HG02623 (cell line): Measurements from ENCODE around the gene CNOT10.
"Not testable (repeated sequence)": the region's sequence is repeated elsewhere in the genome, so short reads cannot be mapped to it uniquely, and the experiment has no call there.

Experiments used
- ATAC-seq: cut with Tn5 transposase; IDR thresholded peaks from one replicate; pipeline ENCODE4 v1.9.1; 2021; ENCODE audit warnings: moderate library complexity; ENCODE audit not compliant: unreplicated experiment

Gene CNOT10

DNA sequence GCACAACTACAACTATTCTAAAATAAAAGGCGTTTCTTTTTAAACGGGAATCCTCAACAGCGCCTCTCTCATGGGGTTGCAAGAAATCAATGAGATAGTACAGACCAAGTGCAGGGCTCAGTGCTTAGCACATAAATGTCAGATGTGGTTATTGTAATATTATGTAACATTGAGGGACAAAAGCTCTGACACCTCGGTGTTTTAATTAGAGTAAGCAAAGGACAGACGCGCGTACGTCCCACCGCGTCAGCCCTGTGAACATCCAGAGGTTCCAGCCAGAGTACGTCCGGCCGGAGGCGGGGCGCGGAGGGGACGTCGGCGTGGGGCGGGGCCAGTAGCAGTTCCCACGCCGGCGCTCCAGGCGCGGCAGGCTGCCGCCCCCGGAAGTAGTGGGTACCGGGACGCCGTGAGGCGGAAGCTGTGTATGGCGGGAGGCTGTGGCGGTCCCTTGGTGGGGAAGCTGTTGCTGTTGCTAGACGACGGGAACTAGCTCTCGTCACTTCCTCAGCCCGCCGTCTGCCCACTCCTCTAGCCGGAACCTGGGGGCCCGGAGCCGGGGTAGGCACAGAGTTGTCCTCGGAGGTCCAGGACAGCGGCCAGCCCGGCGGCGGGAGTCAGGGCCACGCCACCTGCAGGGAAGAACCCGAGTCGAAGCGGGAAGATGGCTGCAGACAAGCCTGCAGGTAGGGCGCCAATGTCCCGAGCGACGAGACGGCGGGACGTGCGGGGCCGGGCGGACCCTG is at the start of gene CNOT10:
Gene CNOT10 (plus strand): TSS at position 389 of the 743 bp plus-strand sequence. CDS start 273 bp downstream, at position 662.
- peak; percentile 97 for ATAC-seq

GRCh38 chr3:32640939-32641338 is 44.0 kb upstream of the CNOT10 start:
- no peak for ATAC-seq

GRCh38 chr3:32641356-32641755 is 43.6 kb upstream of the CNOT10 start:
- ATAC-seq: no peak

DNA sequence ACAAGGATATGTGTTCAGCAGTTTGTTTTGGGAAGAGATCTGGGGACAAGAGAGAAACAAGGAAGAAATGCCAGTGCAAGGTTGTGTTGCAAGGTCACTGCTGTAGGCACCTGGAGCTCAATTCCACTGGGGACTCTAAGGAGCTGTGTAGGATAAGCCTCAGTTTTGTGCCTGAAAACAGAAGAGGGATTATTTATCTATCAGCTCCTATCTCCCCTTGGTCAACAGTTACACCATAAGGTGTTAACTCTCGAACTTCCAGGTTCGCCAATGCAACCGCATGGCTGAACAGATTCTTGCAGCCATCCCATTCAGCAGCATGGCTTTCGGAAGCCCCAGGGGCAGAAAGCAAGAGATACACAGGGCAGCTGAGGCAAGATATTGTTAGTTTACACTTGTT is 41.6 kb upstream of the CNOT10 start:
- ATAC-seq: no peak

DNA sequence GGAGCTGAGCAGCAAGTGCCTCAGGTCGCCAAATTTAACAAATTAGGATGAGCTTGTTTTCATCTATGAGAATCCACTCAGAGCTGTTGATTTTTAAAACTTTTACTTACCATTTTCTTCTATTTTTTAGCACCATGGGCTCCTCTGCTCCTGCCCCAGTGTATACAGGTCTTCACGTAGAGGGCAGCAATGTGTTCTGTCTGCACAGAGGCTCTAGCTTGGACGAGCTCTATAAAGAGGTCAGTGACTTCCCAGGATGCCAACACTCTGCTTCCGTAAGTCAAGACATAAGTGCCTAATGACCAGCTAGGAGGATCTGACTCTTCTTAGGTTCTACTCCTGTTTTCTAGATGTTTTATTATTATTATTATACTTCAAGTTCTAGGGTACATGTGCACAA is 41.2 kb upstream of the CNOT10 start:
- ATAC-seq: no peak

GRCh38 chr3:32644380-32644779 is 40.6 kb upstream of the CNOT10 start:
- no peak for ATAC-seq

- ATAC-seq: no peak
Measured at GRCh38 chr3:32646761-32647160, 38.2 kb upstream of the CNOT10 start.

DNA sequence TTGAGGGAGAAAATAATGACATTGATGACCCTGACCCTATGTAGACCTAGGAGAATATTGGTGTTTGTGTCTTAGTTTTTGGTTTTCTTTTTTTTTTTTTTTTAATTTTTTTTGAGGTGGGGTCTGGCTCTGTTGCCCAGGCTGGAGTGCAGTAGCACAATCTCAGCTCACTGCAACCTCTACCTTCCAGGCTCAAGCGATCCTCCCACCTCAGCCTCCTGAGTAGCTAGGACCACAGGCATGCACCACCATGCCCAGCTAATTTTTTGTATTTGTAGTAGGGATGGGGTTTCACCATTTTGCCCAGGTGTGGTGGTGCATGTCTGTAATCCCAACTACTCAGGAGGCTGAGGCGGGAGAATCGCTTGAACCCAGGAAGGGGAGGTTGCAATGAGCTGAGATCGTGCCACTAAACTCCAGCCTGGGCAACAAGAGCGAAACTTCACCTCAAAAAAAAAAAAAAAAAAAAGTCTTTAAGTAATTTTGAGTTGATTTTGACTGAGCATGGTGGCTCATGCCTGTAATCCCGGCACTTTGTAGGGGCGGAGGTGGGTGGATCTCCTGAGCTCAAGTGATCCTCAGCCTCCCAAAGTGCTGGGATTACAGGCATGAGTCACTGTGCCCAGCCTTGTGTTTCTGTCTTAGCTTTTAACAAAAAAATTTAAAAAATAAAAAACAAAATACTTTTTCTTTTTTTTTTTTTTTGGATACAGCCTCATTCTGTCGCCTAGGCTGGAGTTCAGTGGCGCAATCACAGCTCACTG is 32.5 kb upstream of the CNOT10 start:
- not testable (repeated sequence) for ATAC-seq

DNA sequence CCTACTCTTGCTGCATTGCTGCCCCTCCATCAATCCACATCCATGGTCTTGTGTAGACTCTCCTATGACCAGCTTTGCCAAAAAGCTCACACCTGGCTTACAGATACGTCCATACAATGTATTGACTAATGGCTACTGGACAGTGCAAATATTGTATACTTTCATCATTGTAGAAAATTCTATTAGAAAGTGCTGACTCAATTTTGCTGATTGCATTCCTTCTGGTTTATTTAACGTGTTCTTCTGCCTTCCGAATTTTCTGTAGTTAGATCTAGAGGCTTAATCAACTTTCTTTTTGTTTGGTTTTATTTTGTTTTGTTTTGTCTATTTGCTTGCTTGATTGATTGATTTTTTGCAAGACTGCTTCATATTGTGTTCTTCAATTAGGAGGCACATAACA is 29.8 kb upstream of the CNOT10 start:
- ATAC-seq: no peak

GRCh38 chr3:32660634-32661033 is 24.4 kb upstream of the CNOT10 start:
- no peak for ATAC-seq

DNA sequence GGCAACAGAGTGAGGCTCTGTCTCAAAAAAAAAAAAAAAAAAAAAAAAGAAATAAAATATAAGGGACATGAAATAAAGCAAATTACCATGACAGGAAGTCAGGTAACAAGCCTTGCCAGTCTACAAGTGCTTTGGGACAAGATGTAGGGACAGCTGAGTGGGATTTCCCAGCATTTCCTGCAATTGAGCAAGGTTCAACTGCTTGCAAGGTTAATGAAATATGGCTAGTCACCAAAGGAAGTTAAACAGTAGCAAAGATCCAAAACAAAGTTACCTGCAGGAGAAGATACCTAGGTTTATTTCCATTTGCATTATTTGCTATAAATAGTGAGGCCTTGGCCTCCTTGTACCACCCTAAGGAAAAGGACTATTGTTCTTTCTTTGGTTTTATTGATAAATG is 22.3 kb upstream of the CNOT10 start:
- no peak for ATAC-seq

GRCh38 chr3:32664630-32665075 is 20.3 kb upstream of the CNOT10 start:
- ATAC-seq: not testable (repeated sequence)

- no peak for ATAC-seq
Measured at GRCh38 chr3:32667072-32667582, 17.9 kb upstream of the CNOT10 start.

- ATAC-seq: not testable (repeated sequence)
Measured at GRCh38 chr3:32669226-32669625, 15.8 kb upstream of the CNOT10 start.

- ATAC-seq: not testable (repeated sequence)
Measured at GRCh38 chr3:32673730-32674129, 11.3 kb upstream of the CNOT10 start.

DNA sequence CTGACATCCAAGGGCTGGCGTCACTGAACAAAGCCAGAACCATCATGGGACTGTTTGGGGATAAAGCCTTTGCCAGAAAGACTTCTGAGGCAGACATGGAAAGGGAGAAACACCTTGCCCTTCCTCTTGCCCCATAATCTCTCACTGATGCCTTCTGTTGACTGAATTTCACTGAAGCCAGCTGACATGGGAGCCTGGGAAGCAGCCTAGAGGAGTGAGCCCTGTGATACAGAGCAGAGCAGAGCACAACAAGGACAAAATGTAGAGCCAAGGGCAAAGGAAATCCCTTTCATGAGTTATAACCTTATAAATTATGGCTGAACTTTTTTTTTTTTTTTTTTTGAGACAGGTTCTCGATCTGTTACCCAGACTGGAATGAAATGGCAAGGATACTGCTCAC is 9.8 kb upstream of the CNOT10 start:
- no peak for ATAC-seq

GRCh38 chr3:32675650-32676049 is 9.3 kb upstream of the CNOT10 start:
- ATAC-seq: no peak

- ATAC-seq: no peak
Measured at GRCh38 chr3:32681811-32682210, 3.2 kb upstream of the CNOT10 start.

- ATAC-seq: no peak
Measured at GRCh38 chr3:32684029-32684799, 774 bp upstream of the CNOT10 start.

DNA sequence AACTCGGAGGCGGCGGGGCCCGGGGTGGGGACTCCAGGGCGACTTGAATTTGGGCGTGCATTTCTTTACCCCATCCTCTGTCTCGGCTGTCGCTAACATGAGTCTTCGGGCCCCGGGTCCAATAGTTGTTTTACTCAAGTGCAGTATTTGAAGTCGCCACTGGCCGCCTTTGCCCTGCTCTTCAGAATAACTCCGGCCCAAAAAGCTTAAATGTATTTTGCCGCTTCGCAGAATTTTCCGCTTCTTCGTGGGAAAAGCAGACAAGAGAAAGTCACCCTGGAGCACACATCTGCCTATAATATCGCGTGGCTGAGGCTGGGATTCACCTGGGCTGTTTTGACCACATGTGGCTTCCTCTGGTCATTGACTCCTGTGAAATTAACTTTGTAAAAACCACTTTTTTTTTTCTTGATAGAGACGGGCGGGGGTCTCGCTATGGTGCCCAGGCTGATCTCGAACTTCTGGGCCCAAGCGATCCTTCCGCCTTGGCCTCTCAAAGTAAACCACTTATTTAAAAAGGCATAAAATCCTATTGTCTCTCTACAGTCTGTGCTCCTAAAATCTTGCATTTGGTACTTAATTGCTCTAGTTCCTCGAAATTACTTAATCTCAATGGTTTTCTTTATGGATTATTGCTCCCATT is 676 bp downstream of the CNOT10 start:
- peak; percentile 3 for ATAC-seq

- no peak for ATAC-seq
Measured at GRCh38 chr3:32686713-32687112, 1.7 kb downstream of the CNOT10 start.
